ENCODE data around the gene CNEP1R1. TPM values are rescaled to one million over a fixed set of nuclear protein-coding genes. Genes with fewer than 3 reads are reported as not detected.

CNEP1R1 gene
- total and polyA plus RNA-seq, 2 of the 8 experiments (the other 6 are each of a cell fraction or from before 2014, with no cell fraction given), result 10.6 to 13.6 TPM

- Histone ChIP-seq H4K8ac (ENCODE audit: extremely low read depth, insufficient read depth, low read length) (no peak overlapping the region), H3K56ac (replicated peaks; ENCODE audit: insufficient read length, low read depth, low read length) (no peak overlapping the region), H2BK120ac (replicated peaks; ENCODE audit: low read depth, low read length) (no peak overlapping the region), H3K14ac (ENCODE audit: insufficient read length) (no peak overlapping the region), H3K23ac (ENCODE audit: insufficient read length) (no peak overlapping the region), H3K18ac (ENCODE audit: extremely low read depth, low read length) (no peak overlapping the region), H2BK5ac (ENCODE audit: low read depth, low read length) (no peak overlapping the region), H3K27ac (ENCODE audit: low read depth, low read length) (no peak overlapping the region), H3K27me3 (replicated peaks in 1 of 4; ENCODE audit: control insufficient read depth in 3 of 4, extremely low read depth in 1 of 4, insufficient read depth in 3 of 4, low read length in 3 of 4) (no peaks in the 10 kb centered on the region), H3K79me2 (ENCODE audit: control insufficient read depth in 1 of 2, insufficient read depth in 2 of 2, low read length in 2 of 2) (no peaks in the 10 kb centered on the region), H2BK15ac (ENCODE audit: low read length) (no peak overlapping the region), H4K20me1 (replicated peaks in 1 of 2; ENCODE audit: control insufficient read depth in 1 of 2, insufficient read depth in 2 of 2, low read length in 2 of 2) (peaks cover 0 to 5% of the 10 kb centered on the region in 2 experiments), H4K5ac (ENCODE audit: insufficient read length, low read depth, low read length) (no peak overlapping the region), H3K4me2 (ENCODE audit: insufficient read depth in 1 of 2, low read depth in 2 of 2, low read length in 2 of 2) (no peak overlapping the region), H3K9me3 (ENCODE audit: insufficient read depth in 2 of 2, low read depth in 1 of 2, low read length in 1 of 2) (no peaks in the 10 kb centered on the region), H3K9ac (replicated peaks in 1 of 4; ENCODE audit: extremely low read depth in 1 of 4, low read depth in 3 of 4, low read length in 3 of 4) (no peak overlapping the region), H2BK12ac (ENCODE audit: low read depth, low read length) (no peak overlapping the region), H2AK5ac (ENCODE audit: low read depth, low read length) (no peak overlapping the region), H3K36me3 (ENCODE audit: control insufficient read depth in 2 of 4, insufficient read depth in 4 of 4, low read length in 3 of 4) (peaks cover 5 to 40% (median 28%) of the 10 kb centered on the region in 4 experiments), H4K91ac (replicated peaks; ENCODE audit: insufficient read length, low read length) (no peak overlapping the region), H3K23me2 (ENCODE audit: low read depth, low read length) (no peaks in the 10 kb centered on the region), H2BK20ac (ENCODE audit: low read length) (no peak overlapping the region), H3K4ac (replicated peaks; ENCODE audit: insufficient read length, low read depth, low read length) (no peak overlapping the region), H3K4me1 (replicated peaks in 1 of 4; ENCODE audit: control insufficient read depth in 3 of 4, insufficient read depth in 4 of 4, low read length in 3 of 4) (no peaks in the 10 kb centered on the region), H3K4me3 (ENCODE audit: extremely low read depth in 1 of 4, insufficient read depth in 2 of 4, low read depth in 3 of 4, low read length in 4 of 4) (no peak overlapping the region), H3K79me1 (ENCODE audit: low read depth, low read length) (no peaks in the 10 kb centered on the region), H2AFZ (ENCODE audit: low read length) (no peak overlapping the region)
- FAIRE-seq (no peak), DNase-seq (ENCODE audit: low read depth in 1 of 2, low spot score in 2 of 2) (no peak)
- TF ChIP-seq JUND (IDR thresholded peaks at IDR 0.05; ENCODE audit: low read length), result no peak
- no peak for TF ChIP-seq SUZ12 (IDR thresholded peaks at IDR 0.05; ENCODE audit: low read length)
- TF ChIP-seq HDAC6 (IDR thresholded peaks at IDR 0.05; ENCODE audit: low read depth, low read length), result no peak
- no peak for TF ChIP-seq GABPA (IDR thresholded peaks at IDR 0.05; ENCODE audit: borderline replicate concordance, insufficient read depth, low read length)
- no peak for TF ChIP-seq CREB1 (IDR thresholded peaks at IDR 0.05)
- TF ChIP-seq RBBP5 (IDR thresholded peaks at IDR 0.05; ENCODE audit: borderline replicate concordance, low read depth, low read length), result no peak
- no peak for TF ChIP-seq CTCF (IDR thresholded peaks at IDR 0.05; ENCODE audit: control extremely low read depth in 1 of 3, insufficient read depth in 1 of 3, low read depth in 1 of 3, low read length in 3 of 3)
- no peak for TF ChIP-seq CBX5 (IDR thresholded peaks at IDR 0.05; ENCODE audit: low read depth, low read length)
- CTCF ChIA-PET (ENCODE audit: partially characterized antibody), result no interaction called here
- WGBS, 2 experiments (ENCODE audit: extremely low coverage in 1 of 2, insufficient coverage in 1 of 2, insufficient read length in 1 of 2, insufficient replicate concordance in 2 of 2, low coverage in 1 of 2, low lambda C conversion rate in 2 of 2, missing lambda C conversion rate in 1 of 2), result 87% methylated on average over 6 of the region's 6 CpGs; no CpG with 5 or more reads in 1 of the 2 experiments
- POLR2A ChIA-PET (ENCODE audit: partially characterized antibody), result no interaction called here
Observed at GRCh38 chr16:50086176-50086575, 61.2 kb downstream of the CNEP1R1 start.
